Measurements from ENCODE around the gene DNAH10.

Gene DNAH10

GRCh38 chr12:123954647-123955350, 192.7 kb downstream of the DNAH10 start:
- H3K27ac ChIP-seq, result no peak overlapping the region
- no peak for DNase-seq (ENCODE audit: low read depth, low spot score)

DNA sequence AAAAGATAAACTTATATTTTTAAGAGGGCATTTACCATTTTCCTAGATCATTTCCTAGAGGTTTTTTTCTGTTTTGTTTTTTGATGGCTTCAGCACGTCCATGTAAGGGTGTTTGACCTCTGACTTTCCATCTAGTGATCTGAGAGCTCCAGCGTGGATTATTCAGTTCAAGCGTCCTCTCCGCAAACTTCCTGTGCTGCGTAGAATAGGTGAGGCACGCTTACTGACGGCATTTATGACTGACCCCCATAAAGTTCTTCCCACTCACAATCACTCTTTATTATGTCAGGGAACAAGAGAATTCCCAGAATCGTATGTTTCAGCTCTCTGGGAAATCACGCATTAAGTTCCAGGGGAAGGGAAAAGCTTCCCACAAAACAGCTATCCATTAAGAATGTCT, 194.1 kb downstream of the DNAH10 start:
- H3K27ac ChIP-seq, result no peak overlapping the region
- no peak for DNase-seq (ENCODE audit: low read depth, low spot score)

- H3K27ac ChIP-seq, result no peak overlapping the region
- DNase-seq (ENCODE audit: low read depth, low spot score), result no peak
Measured at GRCh38 chr12:123957196-123957595, 195.1 kb downstream of the DNAH10 start.

DNA sequence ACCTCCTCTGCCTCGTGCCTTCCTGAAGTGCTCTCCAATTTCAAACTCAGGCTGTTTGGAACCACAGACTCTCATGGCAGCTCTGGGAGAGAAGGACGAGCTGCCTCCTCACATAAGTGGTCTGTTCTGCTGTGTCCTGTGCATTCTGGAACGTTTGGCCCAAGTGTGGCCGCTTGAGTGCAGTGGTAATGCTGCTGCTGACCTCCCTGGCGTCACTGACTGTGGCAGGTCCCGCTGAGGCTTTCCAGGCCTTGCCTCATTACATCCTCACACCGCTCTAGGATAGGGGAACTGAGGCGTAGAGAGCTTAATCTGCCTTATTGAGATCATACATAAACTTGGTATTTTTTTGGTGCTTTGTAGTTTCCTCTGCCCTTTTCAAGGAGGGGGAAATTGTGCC, 196.4 kb downstream of the DNAH10 start:
- H3K27ac ChIP-seq, result no peak overlapping the region
- DNase-seq (ENCODE audit: low read depth, low spot score), result no peak

GRCh38 chr12:123958876-123959275, 196.8 kb downstream of the DNAH10 start:
- H3K27ac ChIP-seq, result no peak overlapping the region
- no peak for DNase-seq (ENCODE audit: low read depth, low spot score)

GRCh38 chr12:123960029-123960735, 198.1 kb downstream of the DNAH10 start:
- no peak for DNase-seq (ENCODE audit: low read depth, low spot score)

DNA sequence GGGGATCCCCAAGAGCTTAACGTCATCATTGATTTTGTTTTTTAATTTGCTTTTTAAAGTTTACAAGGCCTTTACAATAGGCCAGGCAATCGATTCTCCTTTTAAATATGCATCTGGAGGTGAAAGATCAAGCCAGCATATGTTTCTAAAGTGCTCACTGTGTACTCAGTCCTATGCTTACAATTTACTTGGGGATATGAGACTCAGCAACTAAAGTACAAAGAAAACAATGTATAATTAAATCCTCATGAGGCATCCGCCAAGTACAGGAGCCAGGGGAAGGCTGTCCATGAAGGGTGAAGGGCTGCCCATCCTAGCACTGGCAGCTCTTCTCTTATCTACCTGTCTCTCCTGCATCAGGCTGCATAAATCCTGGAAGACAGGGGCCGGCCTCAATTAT, 198.8 kb downstream of the DNAH10 start:
- DNase-seq (ENCODE audit: low read depth, low spot score), result no peak
- no peak overlapping the region for H3K27ac ChIP-seq

More at GRCh38 chr12:123960029-123960735, 198.1 kb downstream of the DNAH10 start:
- no peak overlapping the region for H3K27ac ChIP-seq

- H3K27ac ChIP-seq, result no peak overlapping the region
- no peak for DNase-seq (ENCODE audit: low read depth, low spot score)
Measured at GRCh38 chr12:123961585-123962345, 199.7 kb downstream of the DNAH10 start.

GRCh38 chr12:123962513-123962912, 200.4 kb downstream of the DNAH10 start:
- DNase-seq (ENCODE audit: low read depth, low spot score), result no peak
- no peak overlapping the region for H3K27ac ChIP-seq

DNA sequence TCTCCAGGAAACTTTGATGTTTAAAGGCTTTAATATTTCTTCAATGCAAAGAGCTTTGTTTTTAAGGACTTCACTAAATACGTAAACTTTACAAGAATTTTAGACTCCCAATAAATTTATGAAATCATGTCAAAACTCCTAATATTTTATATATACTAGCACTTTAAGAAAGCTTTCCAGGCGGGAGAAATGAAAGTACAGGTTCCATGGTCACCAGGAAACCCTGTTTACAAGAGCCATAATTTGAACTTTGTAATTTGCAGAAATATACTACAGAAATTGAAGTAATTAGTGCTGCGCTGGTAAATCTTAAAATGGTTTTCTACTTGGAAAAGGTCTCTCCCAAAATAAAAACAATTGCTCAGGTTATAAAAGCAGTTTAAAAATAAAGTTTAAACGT, 201.7 kb downstream of the DNAH10 start:
- DNase-seq (ENCODE audit: low read depth, low spot score), result no peak
- H3K27ac ChIP-seq, result no peak overlapping the region

GRCh38 chr12:123965382-123965781, 203.3 kb downstream of the DNAH10 start:
- no peak for DNase-seq (ENCODE audit: low read depth, low spot score)
- H3K27ac ChIP-seq, result no peak overlapping the region

GRCh38 chr12:123966596-123966995, 204.5 kb downstream of the DNAH10 start:
- H3K27ac ChIP-seq, result no peak overlapping the region
- DNase-seq (ENCODE audit: low read depth, low spot score), result no peak

DNA sequence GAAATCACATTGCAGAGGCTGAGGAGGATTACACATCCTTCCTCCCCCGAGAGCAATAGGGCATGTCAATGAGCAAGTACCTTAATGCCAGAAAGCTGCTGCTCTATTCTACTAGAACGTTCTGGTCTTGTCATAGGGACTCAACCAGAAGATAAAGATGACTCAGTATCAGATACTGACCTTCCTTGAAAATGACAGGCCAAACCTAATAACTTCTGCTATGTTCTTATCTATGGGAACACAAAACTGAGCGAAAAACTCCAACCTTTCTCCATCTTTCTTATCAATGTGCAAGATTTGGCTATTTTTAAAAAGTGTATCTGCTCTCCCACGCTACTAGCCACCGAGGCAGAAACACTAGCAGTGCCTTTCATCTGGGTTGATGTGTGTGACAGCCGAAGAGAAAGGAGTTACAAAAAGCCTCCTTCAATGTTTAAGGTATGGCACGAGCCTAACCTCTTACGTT, 205.1 kb downstream of the DNAH10 start:
- H3K27ac ChIP-seq, result no peak overlapping the region
- DNase-seq (ENCODE audit: low read depth, low spot score), result no peak

- H3K27ac ChIP-seq, result peak overlapping the region; percentile 86
- no peak for DNase-seq (ENCODE audit: low read depth, low spot score)
Measured at GRCh38 chr12:123971449-123971769, 209.3 kb downstream of the DNAH10 start.

DNA sequence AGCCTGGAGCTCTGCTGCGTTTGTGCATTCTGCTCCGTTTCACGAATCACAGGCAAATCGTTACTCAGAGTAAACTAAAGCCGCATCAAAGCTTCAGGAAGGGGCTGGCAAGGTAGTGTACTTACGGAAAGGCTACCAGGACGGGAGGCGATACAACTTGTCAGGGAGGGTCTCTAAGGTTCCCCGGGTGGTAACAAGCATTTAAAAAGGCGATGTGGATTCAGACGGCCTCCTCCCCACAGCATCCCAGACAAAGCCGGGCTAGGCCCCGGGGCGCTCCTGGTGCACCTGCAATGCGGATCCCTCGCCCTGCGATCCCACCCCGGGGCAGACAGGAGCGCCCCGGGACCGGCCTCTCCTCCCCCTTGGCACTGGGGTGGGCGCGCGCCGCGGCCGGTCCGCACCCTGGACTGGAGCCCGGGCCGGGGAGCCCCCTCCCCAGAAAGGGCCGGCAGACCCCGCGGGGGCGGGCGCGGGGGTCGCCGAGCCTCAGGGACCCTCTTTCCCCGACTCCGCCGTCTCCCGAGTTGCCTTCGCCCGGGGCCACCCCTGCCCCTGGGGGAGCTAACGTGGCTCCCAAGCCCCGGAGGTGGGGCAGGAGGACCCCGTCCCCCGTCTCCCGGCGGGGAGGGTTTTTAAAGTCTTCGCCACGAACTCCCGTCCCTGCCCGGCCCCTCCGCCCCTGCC, 209.8 kb downstream of the DNAH10 start:
- H3K27ac ChIP-seq, result peak overlapping the region; percentile 86
- no peak for DNase-seq (ENCODE audit: low read depth, low spot score)

DNA sequence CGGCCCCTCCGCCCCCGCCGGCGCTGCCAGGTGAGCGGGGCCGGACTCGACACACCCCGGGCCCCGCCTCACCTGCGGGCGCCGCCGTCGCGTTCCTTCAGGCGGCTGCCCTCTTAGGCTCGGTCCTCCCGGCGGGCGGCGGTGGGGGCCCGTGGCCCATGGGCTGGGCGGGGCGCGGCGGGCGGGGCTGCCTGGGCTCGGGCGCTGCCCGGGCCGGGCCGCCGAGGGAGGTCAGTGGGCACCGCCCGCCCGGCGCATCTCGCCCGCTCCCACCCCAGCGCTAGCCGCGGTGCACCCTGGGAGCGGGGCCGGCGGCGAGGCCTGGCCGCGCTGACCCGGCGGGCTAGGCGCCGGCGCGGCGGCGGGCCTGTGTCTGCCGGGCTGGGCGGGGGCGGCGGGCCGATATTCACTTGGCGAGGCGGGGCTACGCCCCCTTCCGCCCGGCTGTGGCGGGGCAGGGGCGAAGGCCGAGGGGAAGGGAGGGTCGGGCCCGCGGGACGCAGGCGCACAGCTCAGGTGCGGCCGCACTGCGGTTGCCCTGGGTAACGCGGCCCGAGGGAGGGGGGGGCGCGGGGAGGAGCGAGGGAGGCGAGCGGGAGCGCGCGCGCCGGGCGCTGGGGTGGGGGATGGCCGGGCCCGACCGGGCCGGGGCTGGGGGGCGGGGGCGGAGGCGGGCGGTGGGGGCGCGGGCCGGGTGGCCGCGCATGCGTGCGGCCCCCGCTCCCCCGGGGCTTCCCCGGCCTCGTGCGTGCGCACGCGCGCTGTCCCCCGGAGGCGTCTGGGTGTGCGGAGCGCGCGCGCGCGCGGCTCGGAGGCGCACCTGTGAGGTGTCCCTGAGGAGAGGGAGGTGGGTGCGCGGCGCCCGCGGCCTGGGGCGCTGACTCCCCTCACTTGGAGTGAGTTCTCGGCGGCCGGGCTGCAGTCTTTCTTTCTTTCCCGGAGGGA, 210.6 kb downstream of the DNAH10 start, which contains the start of the genes CCDC92 and ZNF664:
Gene CCDC92 (minus strand): TSS at position 375 of the 945 bp plus-strand sequence. CDS start 28,526 bp downstream, outside the sequence.
Gene ZNF664 (plus strand): TSS at position 759 of the 945 bp plus-strand sequence. CDS start 38,930 bp downstream, outside the sequence.
- peak; percentile 45 for DNase-seq (ENCODE audit: low read depth, low spot score)

DNA sequence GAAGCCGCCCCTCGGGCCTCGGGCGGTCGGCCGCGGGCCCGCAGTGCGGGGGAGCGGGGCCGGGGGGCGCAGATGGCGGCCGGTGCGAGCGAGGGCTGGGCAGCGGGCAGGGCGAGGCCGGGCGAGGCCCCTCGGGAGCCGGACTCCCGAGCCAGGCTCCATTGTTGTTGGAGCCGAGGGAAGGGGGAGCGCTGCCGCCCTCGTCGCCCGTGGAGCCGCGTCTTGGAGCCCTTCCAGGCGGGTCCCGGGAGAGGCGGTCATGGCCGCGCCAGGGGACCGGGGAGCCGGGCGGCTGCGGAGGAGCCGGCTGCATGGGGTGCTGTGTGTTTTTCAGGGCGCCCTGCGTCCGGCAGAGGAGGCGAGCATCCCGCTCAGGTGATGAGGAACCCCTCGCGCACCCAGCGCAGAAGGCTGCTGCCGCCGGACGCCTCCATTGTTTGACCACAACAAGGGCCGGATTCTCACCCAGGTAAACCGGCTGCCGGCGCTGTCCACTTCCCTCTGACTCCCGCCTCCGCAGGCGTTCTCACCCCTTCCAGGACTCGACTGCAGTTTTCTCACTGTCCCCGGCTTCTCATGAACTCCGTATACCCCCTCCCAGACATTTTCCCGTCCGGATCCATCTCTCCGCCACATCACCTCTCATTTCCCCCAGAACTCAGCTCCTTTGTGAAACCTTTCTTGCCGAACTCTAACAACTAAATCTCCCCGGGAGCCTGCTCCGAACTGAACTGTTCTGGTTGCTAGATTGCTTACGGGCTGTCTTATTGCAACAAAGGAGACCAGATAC, 211.6 kb downstream of the DNAH10 start:
- peak overlapping the region; percentile 86 for H3K27ac ChIP-seq
- DNase-seq (ENCODE audit: low read depth, low spot score), result no peak

More for the DNA sequence above, 210.6 kb downstream of the DNAH10 start, which contains the start of the genes CCDC92 and ZNF664:
- H3K27ac ChIP-seq, result peak within 1 kb of the TSS; percentile 86

DNA sequence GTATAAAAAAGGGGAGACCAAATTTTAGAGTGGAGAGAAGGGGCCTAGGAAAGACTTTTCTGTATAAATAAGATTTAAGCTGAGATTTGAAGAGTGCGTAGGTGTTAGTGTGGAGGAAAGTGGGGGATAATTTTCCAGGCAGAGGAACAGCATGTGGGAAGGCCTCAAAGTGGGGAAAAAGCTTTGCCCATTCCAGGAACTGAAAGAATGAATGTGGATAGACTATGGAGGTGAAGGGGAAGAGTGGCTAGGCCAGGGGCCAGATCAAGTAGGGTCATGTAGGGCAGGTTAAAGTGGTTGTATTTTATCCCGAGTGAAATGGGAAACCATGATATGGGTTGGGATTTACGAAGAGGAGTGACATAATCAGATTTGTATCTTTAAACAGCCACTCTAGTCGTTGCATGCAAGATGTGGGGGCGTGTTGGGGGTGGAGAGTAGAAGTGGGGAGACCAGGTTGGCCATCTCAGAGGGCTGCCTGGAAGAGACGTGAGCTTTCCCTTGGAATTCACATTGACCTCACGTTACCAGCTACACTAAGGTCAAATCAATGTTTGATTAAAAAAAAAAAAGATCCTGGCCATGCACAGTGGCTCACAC, 214.2 kb downstream of the DNAH10 start:
- no peak for DNase-seq (ENCODE audit: low read depth, low spot score)
- H3K27ac ChIP-seq, result no peak overlapping the region

Data from epithelial cell of prostate (primary cell).